GM19324 (cell line): ENCODE results near the gene ZNF462.

Experiments
- ATAC-seq: cut with Tn5 transposase; IDR thresholded peaks from one replicate; pipeline ENCODE4 v1.9.1; 2021; ENCODE audit warnings: mild to moderate bottlenecking, moderate library complexity; ENCODE audit not compliant: unreplicated experiment, low FRiP score

Gene ZNF462

DNA sequence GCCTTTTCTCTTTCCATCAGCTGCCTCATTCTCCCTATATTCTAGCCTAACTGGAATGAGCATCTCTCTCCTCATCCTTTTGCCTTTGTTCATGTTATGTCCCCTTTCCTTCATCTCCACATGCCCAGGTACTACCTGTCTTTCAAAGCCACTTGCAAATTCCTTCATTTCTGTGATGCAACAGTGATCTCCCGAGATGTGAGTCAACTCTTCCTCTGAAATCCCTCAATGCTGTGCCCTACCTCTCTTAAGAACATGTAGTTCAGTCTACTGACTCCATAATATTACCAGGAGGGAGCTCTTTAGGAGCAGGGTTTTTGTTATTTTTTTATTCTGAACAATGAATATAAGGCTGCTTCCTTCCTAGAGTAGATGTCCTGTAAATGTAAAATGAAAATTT lies 91.6 kb downstream of the ZNF462 start:
- no peak for ATAC-seq

DNA sequence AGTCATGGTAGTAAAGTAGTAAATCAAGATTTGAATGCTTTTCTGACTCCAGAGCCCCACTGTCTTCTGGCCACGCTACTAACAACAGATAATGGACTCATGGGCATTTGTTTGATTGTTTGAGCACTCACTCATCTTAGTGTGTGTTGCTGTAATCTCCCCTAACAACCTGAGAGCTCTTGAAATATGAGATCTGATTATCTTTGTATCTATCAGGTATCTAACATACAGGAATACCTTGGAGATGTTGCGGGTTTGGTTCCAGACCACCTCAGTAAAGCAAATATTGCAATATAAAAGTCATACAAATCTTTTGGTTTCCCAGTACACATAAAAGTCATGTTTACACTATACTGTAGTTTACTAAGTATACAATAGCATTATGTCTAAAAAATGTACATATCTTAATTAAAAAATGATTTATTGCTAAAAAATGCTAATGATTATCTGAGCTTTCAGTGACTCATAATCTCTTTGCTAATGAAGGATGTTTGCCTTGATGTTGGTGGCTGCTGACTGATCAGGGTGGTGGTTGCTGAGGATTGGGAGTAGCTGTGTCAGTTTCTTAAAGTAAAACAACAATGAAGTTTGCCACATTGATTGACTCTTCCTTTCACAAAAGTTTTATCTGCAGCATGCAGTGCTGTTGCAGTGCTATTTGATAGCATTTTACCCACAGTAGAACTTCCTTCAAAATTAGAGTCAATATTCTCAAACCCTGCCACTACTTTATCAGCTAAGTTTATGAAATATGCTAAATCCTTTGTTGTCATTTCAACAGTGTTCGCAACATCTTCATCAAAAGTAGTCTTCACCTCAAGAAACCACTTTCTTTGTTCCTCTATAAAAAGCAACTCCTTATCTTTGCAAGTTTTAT lies 92.2 kb downstream of the ZNF462 start:
- ATAC-seq, result no peak

DNA sequence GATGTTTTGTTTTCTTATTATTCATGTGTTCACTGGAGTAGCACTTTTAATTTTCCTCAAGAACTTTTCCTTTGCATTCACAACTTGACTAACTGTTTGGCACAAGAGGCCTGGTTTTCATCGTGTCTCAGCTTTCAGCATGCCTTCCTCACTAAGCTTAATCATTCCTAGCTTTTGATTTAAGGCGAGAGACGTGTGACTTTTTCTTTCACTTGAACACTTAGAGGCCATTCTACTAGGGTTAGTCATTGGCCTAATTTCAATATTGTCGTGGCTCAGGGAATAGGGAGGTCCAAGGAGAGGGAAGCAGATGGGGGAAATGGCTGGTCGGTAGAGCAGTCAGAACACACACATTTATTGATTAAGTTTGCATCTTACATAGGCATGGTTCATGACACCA lies 94.0 kb downstream of the ZNF462 start:
- no peak for ATAC-seq

DNA sequence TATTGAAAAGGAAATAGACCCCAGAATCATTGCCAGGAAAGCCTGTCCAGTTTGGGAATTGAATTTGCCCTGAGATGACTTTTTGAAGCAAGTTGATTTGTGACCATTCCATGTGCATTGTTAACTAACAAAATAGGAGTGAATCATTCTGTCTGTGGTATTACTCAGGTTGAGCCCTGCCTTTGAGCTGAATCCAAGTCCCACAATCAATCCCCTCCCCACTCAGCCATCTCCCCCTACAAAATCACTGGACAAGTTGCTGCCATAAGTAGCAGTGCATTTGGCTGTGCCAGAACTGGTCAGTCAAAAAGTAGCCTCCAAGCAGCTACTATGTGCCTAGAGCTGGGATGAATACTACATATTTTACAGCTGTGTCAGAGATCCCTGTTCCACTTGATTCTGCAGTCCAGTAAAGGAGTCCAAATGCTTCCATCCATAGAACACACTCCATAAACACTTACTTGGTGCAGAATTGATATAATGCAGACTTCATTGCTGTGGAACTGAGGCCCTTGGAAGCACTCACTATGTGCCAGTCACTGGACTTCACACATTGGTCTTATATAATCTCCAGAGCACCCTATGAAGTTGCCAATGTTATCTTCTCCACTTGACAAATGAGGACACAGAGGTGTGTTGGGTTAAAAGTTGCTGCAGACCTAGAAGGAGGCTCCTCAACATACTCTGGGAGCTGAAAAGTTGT lies 96.1 kb downstream of the ZNF462 start:
- ATAC-seq, result no peak

DNA sequence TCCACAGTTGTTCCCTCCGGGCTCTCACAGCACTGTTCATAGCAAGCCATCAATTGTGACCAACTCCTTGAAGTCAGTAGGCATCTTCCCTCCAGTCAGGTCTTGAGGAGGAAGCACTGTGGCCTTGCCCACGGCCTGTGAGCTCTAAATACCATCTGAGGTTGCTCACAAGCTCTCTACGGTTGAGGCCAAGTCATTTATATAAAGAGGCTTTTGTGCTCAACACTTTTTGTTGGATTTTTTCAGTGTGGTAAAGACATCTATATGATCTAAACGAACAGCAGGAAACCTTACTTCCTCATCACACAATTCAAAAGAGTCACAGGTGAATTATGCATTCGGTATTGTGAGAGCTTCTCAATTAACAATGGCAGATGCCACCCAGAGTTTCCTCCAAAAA lies 97.3 kb downstream of the ZNF462 start:
- no peak for ATAC-seq

DNA sequence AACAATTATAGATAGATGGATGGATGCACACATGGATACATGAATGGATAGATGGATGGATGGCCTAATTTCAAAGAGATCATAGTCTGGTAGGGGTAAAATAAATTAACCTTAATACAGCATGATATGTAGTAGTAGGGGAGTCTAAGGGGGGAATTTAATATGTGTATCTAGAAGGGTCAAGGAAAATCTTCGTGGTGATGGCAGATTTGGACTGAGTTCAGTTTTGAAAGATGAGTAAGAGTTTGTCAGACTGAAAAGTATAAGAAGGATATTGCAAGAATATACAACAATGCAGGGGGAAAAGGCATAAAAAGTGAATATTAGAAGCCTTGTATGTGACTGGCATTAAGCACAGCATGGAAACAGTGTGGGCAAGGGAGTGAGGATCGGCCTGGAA lies 98.7 kb downstream of the ZNF462 start:
- ATAC-seq, result no peak

DNA sequence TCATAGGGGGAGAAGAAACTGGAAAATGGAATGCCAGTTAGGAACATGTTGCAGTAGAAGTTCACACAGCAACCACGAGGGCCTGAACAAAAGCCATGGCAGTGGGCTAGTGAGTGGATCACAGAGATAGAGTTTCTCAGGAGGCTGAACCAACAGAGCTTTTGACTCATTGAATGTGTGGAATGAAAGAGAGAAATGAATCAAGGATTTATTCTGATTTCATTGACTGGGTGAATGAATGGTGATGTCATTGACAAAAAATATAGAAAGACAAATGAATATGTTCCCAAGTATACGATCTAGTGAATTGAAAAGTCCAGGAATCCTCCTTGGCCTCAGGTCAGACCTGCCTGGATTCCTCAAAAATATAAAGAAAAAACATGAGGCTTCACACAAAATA lies 99.2 kb downstream of the ZNF462 start:
- ATAC-seq, result no peak

DNA sequence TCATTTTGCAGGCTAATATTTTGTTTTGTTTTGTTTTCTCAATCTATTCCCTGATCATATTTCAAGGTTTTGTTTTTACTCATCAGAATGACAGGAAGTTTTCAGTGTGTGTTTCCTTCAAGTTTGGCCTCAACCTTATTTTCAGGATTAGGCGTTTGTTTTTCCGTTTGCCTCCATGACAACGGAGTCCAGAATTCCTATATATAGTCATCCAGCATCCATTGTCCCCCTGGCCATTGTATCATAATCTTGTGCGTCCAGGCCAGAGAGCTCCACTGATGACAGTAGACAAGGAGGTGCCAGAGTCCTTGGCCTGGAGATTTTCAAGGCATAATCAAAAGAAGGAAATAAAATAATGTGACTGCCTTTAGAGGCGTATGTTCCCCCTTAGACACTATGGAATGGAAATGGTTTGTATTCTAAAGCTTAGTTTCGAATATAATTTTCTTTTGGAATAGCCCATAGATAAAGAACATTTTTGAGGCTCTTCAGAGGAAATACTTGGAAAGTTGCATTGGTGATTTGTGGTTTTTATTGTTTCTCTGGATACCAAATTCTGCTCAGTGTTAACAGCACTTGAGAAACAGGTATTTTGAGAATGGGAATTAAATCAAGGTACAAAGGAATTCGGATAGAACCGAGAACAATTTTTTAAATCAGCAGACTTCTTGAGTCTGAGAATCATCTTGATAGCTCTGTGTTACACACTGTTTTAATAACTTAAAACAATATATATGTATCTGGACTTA lies 99.8 kb downstream of the ZNF462 start:
- ATAC-seq, result no peak

DNA sequence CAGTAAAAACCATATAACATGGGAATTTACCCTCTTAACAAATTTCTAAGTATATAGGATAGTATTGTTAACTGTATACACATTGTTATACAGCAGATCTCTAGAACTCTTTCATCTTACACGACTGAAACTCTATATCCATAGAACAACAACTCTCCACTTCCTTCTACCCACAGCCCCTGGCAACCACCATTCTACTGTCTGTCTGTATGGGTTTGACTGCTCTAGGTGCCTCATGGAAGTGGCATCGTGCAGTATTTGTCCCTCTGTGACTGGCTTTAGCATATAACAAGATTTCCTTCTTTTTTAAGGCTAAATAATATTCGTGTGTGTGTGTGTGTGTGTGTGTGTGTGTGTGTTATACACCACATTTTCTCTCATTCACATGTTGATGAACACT lies 100.7 kb downstream of the ZNF462 start:
- no peak for ATAC-seq

DNA sequence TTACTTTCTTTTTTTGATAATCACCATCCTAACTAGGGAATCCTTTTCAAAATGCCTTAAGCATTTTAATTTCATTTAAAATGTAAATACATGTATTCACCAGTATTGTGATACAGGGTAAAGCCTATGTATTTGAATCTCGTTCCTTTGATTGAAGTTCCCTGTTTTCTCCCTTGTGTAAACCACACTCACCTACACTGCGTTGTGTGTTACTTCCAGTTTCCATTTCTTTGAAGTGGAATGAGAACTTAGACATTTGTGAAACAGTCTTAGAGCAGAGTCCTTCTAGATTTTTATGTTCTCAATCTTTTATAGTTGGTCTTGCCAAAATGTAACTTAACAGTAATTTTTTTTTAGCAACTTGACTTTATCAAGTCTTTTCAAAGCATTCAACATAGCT lies 101.4 kb downstream of the ZNF462 start:
- ATAC-seq, result no peak

DNA sequence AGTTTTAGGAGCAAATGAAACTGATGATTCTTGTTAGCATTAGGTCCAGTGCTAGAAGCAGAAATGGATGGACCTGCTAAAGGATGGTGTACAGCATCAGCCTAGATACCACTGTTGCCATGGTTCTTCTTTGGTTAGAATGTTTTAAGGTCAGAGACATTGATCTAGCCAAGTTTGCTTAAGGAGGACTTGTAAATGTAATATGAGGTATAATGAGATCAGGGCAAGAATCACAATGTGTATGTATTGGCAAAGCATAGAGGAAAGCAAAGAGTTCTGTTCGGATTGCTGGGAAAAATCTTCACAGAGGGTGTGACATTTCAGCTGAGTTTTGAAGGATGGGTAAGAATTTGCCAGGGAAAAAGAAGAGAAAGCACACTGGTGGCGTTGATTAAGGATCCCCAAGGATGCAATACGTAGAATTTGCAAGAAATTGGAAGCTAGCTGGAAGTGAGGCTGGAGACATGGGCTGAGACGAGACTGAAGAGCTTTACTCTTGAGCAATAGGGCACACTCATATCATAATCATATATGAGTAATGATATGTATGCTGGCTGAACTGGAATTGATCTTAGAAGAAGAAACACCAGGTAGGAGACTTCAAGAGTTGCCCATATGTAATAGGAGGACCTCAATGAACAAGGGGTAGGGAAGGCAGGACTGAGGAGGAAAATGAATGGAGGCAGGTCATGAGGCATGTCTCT lies 102.0 kb downstream of the ZNF462 start:
- no peak for ATAC-seq

DNA sequence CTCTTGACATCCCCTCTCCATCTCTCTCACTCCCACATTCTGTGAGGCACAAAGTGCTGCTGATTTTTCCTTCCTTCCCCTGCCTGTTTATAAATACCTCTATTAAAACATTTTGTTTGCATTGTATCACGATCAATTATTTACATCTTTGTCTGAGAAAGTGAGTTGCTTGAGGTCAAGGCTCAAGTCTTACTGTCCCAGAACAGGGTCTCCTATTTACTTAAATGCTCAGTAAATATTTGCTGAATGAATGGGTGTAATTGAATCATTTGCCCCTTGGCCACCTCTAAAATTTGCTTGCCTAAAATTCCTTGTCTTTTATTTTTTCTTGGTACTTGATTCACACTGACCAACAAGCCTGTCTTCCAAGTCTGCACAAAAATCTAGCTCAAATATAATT lies 103.5 kb downstream of the ZNF462 start:
- no peak for ATAC-seq

DNA sequence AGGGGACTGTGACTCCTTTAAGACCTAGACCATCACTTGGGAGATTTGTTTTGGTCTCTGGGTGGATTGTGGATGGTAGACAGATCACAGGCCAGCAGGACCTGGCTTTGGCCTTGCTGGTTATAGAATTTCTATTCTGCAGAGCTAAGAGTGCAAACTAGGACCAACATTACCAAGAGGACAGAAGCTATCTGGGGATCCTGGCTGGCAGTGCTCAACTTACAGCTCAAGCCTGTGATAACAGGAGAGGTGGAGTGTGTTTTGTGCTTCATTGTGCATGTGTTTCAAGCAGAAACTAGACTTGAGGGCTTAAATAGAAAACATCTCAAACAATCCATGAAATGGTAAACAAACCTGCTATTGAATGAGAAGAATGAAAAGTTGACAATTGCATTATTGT lies 106.7 kb downstream of the ZNF462 start:
- no peak for ATAC-seq

DNA sequence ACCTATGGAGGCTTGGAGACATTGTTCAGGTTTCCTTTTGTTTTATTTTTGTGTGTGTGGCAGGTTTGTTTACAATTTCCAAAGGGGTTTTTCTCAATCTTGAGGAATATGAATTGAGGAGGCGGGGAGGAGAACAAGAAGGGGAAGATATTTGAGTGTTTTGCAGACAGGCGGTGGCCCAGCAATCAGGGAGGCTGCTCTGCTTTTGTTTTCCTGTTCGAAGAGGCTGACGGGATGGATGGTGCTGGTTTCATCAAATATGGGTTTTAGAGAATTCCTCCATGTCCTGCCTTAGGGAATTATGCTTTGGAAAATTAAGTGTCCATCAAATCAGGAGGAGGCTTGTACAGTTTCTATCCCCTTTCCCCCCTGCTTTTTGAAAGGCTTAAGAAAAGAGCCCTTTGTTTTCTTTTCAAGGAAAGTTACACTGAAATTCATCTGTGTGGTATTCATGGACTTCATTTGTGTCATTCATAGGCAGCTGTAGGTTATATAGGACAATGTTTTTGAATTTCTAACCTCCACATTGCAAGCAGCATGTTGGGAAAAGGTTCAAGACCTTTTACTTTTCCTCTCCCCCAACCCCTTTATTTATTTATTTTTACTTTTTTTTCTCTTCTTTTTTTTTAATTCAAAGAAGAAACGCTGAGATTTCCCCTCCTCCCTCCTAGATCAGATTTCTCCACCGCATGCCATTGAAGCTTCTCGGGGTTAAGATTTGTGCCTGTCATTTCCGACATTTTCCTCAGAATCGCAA lies 107.4 kb downstream of the ZNF462 start:
- ATAC-seq, result no peak

DNA sequence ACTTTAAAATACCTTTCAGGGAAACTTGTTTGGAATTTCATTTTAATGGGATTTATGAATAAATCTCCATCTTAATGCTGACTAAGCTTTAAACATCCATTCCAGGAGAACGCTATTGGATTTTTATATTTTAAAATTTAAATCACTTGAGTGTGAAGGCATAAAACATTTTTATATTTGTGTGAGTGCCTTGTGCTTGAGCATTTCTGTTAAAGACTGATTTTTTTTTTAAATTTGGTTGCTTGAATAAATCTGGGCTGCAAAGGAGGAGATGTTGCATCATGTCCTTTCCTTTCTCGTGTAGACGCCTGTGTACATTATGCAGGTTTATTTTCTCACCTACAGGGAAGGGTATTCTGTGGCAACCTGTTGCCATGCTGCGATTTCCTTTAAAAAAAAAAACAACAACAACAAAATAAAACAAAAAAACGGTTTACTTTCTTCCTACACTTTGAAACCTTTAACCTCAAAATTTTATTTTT lies 108.1 kb downstream of the ZNF462 start:
- ATAC-seq, result no peak

DNA sequence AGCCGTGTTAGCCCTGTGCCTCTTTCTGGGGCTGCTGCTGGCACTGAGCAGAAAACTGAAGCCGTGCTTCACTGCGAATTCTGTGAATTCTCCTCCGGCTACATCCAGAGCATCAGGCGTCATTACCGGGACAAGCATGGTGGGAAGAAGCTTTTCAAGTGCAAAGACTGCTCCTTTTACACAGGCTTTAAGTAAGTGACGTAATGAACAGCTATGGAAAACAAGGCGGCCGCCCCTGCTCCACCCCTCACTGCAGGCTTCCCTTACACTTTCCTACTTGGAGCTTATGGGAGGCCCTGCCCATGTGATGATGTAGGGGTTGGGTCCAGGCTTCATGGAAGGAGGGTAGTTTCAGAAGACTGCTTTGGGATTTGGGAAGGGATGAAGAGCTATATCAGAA lies 109.1 kb downstream of the ZNF462 start:
- no peak for ATAC-seq

DNA sequence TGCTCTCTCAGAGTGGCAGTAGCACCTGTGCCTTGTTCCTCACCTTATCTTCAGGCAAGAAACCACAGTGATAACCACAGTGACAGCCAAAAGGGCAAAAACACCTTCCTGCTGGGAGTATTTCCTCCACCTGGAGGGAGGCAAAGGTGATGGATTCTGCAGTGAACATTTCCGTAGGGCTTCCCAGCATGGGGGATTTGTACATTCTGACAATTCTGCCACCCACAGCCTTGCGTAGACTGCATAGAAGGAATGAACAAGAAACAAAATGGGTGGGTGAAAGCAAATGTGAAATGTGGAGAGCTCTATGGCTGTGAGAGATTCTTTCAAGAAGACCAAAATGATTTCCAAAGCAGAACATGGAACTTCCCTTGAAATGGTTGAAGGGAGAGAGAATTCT lies 111.4 kb downstream of the ZNF462 start:
- no peak for ATAC-seq

DNA sequence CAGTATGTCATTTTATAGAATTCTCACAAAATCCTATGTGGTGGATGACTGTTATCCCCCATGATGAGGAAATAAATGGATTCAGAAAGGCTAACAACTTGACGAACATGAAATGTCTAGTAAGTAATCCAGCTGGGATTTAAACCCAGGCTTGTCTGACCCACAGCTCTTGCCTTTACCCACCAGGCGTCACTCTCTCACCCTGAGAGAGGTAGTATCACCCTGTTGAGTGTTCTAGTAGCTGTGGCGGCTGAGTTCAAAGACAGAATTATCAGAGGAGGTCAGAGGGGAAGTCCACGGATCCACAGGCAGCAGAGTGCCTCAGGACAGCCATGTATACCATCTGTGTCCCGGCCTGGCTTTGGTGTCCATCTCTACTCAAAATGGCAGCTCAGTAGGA lies 113.8 kb downstream of the ZNF462 start:
- ATAC-seq, result no peak

DNA sequence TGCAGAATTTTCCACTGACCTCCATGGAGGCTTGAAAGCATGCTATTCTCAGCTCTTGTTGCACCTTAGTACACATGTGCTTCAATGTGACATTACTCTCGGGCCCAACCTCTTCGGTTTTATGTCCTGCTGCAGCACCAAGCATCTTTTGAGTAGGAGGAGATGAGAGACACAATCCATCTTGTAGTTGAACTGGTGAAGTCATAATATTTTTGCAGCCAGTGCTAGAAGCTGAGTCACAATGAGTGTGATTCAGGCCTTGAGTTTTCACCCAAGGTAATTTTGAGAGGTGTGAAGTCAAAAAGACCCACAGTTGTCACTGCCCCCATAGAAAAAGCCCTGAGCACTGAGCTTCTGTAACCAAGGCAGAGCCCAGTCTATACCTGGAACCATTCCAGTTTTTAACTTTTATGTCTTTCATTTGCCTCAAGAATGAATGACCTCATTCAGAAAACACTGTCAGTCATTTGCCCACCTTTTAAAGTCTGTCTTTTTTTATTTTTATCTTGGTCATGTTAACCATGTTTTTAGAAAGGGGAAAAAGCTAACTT lies 117.7 kb downstream of the ZNF462 start:
- ATAC-seq, result no peak
